Suppressor macrophage treated with lipopolysaccharide for 4 hours (primary cell): ENCODE data around the gene RABEP2.
"Not testable (repeated sequence)": the region's sequence is repeated elsewhere in the genome, so short reads cannot be mapped to it uniquely, and the experiment has no call there.

Experiments used
- DNase-seq: peaks from one replicate; pipeline ENCODE4 v3.0.0-alpha.2; 2020

The RABEP2 gene

GRCh38 chr16:28901862-28902261 is 23.2 kb downstream of the RABEP2 start:
- DNase-seq: no peak

- DNase-seq: no peak
Measured at GRCh38 chr16:28900601-28901000, 24.4 kb downstream of the RABEP2 start.

- DNase-seq: no peak
Measured at GRCh38 chr16:28899882-28900590, 25.0 kb downstream of the RABEP2 start.

- DNase-seq: no peak
Measured at GRCh38 chr16:28898942-28899341, 26.1 kb downstream of the RABEP2 start.

- no peak for DNase-seq
Measured at GRCh38 chr16:28898266-28898665, 26.8 kb downstream of the RABEP2 start.

- no peak for DNase-seq
Measured at GRCh38 chr16:28897826-28898225, 27.2 kb downstream of the RABEP2 start.

- DNase-seq: no peak
Measured at GRCh38 chr16:28895609-28896008, 29.4 kb downstream of the RABEP2 start.

GRCh38 chr16:28893291-28893690 is 31.7 kb downstream of the RABEP2 start:
- no peak for DNase-seq

GRCh38 chr16:28891964-28892890 is 32.8 kb downstream of the RABEP2 start:
- no peak for DNase-seq

- not testable (repeated sequence) for DNase-seq
Measured at GRCh38 chr16:28890355-28890754, 34.7 kb downstream of the RABEP2 start.

- no peak for DNase-seq
Measured at GRCh38 chr16:28886945-28887344, 38.1 kb downstream of the RABEP2 start.

GRCh38 chr16:28884045-28884444 is 41.0 kb downstream of the RABEP2 start:
- DNase-seq: no peak

- DNase-seq: no peak
Measured at GRCh38 chr16:28883221-28883996, 41.6 kb downstream of the RABEP2 start.

- DNase-seq: no peak
Measured at GRCh38 chr16:28882551-28883160, 42.4 kb downstream of the RABEP2 start.

- DNase-seq: not testable (repeated sequence)
Measured at GRCh38 chr16:28881565-28881964, 43.5 kb downstream of the RABEP2 start.

GRCh38 chr16:28880955-28881354 is 44.1 kb downstream of the RABEP2 start:
- no peak for DNase-seq

GRCh38 chr16:28880589-28880915 is 44.5 kb downstream of the RABEP2 start:
- no peak for DNase-seq

GRCh38 chr16:28879841-28880588 is 45.0 kb downstream of the RABEP2 start:
- peak; percentile 93 for DNase-seq

- DNase-seq: no peak
Measured at GRCh38 chr16:28879261-28879840, 45.7 kb downstream of the RABEP2 start.

GRCh38 chr16:28878083-28878926 is 46.7 kb downstream of the RABEP2 start, which contains the start of gene ATP2A1:
TSS of gene ATP2A1 (plus strand) at chr16:28878488. CDS start at chr16:28878672, 184 bp downstream.
- no peak for DNase-seq

GRCh38 chr16:28877655-28878000 is 47.4 kb downstream of the RABEP2 start:
- DNase-seq: no peak
